ENCODE results near the gene JOSD2. TPM values are rescaled to one million over a fixed set of nuclear protein-coding genes. Genes with fewer than 3 reads are reported as not detected.

The JOSD2 gene
- total RNA-seq, 1 experiment from 2014 or later = 5.4 TPM

DNA sequence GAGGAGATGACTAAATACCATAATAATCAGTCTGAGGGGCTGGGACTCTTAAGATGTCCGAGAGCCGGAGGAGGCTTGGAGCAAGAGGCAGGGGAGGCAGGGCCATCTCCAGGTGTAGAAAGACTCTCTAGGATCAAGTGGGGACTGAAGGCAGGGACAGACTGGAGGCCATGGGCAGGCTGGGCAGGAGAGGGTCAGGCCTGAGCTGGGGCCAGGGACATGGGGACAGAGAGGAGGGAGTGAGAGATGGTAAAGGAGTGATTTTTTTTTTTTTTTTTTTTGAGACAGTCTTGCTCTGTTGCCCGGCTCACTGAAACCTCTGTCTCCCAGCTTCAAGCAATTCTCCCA is 2.2 kb downstream of the JOSD2 start:
- no peak for DNase-seq
- H3T11ph ChIP-seq (ENCODE audit: low read length) = no peak overlapping the region
- no peak overlapping the region for H4K91ac ChIP-seq (ENCODE audit: insufficient read length, low read depth, low read length)
- H3K9ac ChIP-seq (ENCODE audit: extremely low read depth, insufficient read length, low read length) = no peak overlapping the region
- H3K56ac ChIP-seq (ENCODE audit: insufficient read length, low read depth, low read length) = no peak overlapping the region
- Mint-ChIP-seq H3K9me3 (no peaks in the 10 kb centered on the region; a peak in 1 of 5 replicates), H3K27me3 (ENCODE audit: low read depth) (peaks cover 36% of the 10 kb centered on the region), H3K4me3 (no peak overlapping the region), H3K4me1 (peaks cover 7 to 19% of the 10 kb centered on the region in 2 experiments), H3K27ac (no peak overlapping the region), H3K36me3 (ENCODE audit: insufficient read depth in 1 of 3, low read depth in 3 of 3) (no peaks in the 10 kb centered on the region; a peak in 1 of 7 replicates)
- H3K79me2 ChIP-seq (ENCODE audit: insufficient read depth, low read length) = no peaks in the 10 kb centered on the region
- H3K18ac ChIP-seq (ENCODE audit: insufficient read length, low read depth, low read length) = no peak overlapping the region
- no peak overlapping the region for H3K27ac ChIP-seq (ENCODE audit: insufficient read length, low read depth, low read length)
- no peak overlapping the region for H2BK20ac ChIP-seq (ENCODE audit: low read depth, low read length, poor library complexity, severe bottlenecking)
- no peak overlapping the region for H3K23ac ChIP-seq (ENCODE audit: insufficient read length, low read depth, low read length)
- no peaks in the 10 kb centered on the region for H3K23me2 ChIP-seq (ENCODE audit: insufficient read length, low read depth, low read length, poor library complexity, severe bottlenecking)
- no peak overlapping the region for H2AFZ ChIP-seq (ENCODE audit: low read length)
- H2BK15ac ChIP-seq (ENCODE audit: low read depth, low read length) = no peak overlapping the region
- H3K4me1 ChIP-seq (ENCODE audit: insufficient read depth, low read length) = no peaks in the 10 kb centered on the region
- no peak overlapping the region for H3K4ac ChIP-seq (ENCODE audit: low read depth, low read length)
- TF ChIP-seq, protein P1, sequence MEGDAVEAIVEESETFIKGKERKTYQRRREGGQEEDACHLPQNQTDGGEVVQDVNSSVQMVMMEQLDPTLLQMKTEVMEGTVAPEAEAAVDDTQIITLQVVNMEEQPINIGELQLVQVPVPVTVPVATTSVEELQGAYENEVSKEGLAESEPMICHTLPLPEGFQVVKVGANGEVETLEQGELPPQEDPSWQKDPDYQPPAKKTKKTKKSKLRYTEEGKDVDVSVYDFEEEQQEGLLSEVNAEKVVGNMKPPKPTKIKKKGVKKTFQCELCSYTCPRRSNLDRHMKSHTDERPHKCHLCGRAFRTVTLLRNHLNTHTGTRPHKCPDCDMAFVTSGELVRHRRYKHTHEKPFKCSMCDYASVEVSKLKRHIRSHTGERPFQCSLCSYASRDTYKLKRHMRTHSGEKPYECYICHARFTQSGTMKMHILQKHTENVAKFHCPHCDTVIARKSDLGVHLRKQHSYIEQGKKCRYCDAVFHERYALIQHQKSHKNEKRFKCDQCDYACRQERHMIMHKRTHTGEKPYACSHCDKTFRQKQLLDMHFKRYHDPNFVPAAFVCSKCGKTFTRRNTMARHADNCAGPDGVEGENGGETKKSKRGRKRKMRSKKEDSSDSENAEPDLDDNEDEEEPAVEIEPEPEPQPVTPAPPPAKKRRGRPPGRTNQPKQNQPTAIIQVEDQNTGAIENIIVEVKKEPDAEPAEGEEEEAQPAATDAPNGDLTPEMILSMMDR (conservative IDR thresholded peaks at IDR 0.05) = no peak
- H4K8ac ChIP-seq (replicated peaks; ENCODE audit: insufficient read length, low read depth, low read length) = no peak overlapping the region
- no CpG with 5 or more reads among the region's 3 CpGs for WGBS (ENCODE audit: extremely low coverage, insufficient read length, low lambda C conversion rate)
- peaks cover 2% of the 10 kb centered on the region; the same call in 1 of the 2 replicates for H3K27me3 ChIP-seq (ENCODE audit: insufficient read depth, low read length)
- no peaks in the 10 kb centered on the region for H3K79me1 ChIP-seq (ENCODE audit: insufficient read depth, low read depth, low read length, poor library complexity, severe bottlenecking)
- H2BK12ac ChIP-seq (ENCODE audit: insufficient read length, low read depth, low read length) = no peak overlapping the region
- H3K4me2 ChIP-seq (ENCODE audit: insufficient read depth, insufficient read length, low read length) = no peak overlapping the region
- no peak overlapping the region for H2BK5ac ChIP-seq (ENCODE audit: insufficient read length, low read length)
- no peak overlapping the region for H2BK120ac ChIP-seq (ENCODE audit: low read depth, low read length, poor library complexity, severe bottlenecking)
- no peaks in the 10 kb centered on the region for H4K20me1 ChIP-seq (ENCODE audit: control insufficient read depth, insufficient read depth, insufficient read length)
- H3K14ac ChIP-seq (ENCODE audit: insufficient read depth, low read length) = no peak overlapping the region; the same call in 1 of the 2 replicates
- H3K9me3 ChIP-seq (ENCODE audit: control insufficient read depth, low read depth, low read length) = no peaks in the 10 kb centered on the region
- no peak overlapping the region for H2AK5ac ChIP-seq (ENCODE audit: insufficient read length, low read length)
- H4K5ac ChIP-seq (ENCODE audit: insufficient read length, low read depth, low read length) = no peak overlapping the region

All from H9 (cell line).